Smooth muscle cell (in vitro differentiated cells): ENCODE results near the gene NEDD8. TPM values are rescaled to one million over a fixed set of nuclear protein-coding genes. Genes with fewer than 3 reads are reported as not detected.
"Not testable (repeated sequence)": the region's sequence is repeated elsewhere in the genome, so short reads cannot be mapped to it uniquely, and the experiment has no call there.

ENCODE experiments used
- DNase-seq: peaks from one replicate; lab custom pipeline; 2025; ENCODE audit not compliant: unreplicated experiment; lab: John Stamatoyannopoulos, UW
- H2AFZ ChIP-seq: fragments of 200-600 bp; sonication (generic); 2 replicates; pipeline ENCODE4 v1.6.0; 2016; ENCODE audit warnings: antibody characterized with exemption, low read depth, mild to moderate bottlenecking
- H3F3A ChIP-seq: fragments of 200-600 bp; sonication (generic); 2 replicates; pipeline ENCODE4 v1.6.0; 2017; ENCODE audit warnings: antibody characterized with exemption, low read depth
- H3K27ac ChIP-seq: fragments of 200-600 bp; sonication (generic); 2 replicates; pipeline ENCODE4 v1.5.1; 2016; ENCODE audit warnings: low read depth, mild to moderate bottlenecking
- H3K27me3 ChIP-seq: fragments of 200-600 bp; sonication (generic); 2 replicates; pipeline ENCODE4 v1.6.1; 2016; ENCODE audit warnings: low read depth, mild to moderate bottlenecking
- H3K36me3 ChIP-seq: fragments of 200-600 bp; sonication (generic); 2 replicates; pipeline ENCODE4 v1.5.1; 2016; ENCODE audit warnings: low read depth
- H3K4me1 ChIP-seq: fragments of 200-600 bp; sonication (generic); 2 replicates; pipeline ENCODE4 v1.5.1; 2016; ENCODE audit warnings: low read depth
- H3K4me2 ChIP-seq: fragments of 200-600 bp; sonication (generic); 2 replicates; pipeline ENCODE4 v1.6.0; 2016; ENCODE audit warnings: mild to moderate bottlenecking
- H3K4me3 ChIP-seq: fragments of 200-600 bp; sonication (generic); 2 replicates; pipeline ENCODE4 v1.5.1; 2016; ENCODE audit warnings: mild to moderate bottlenecking
- H3K79me2 ChIP-seq: fragments of 200-600 bp; sonication (generic); 2 replicates; pipeline ENCODE4 v1.6.0; 2016; ENCODE audit warnings: low read depth, mild to moderate bottlenecking
- H3K9ac ChIP-seq: fragments of 200-600 bp; sonication (generic); 2 replicates; pipeline ENCODE4 v1.6.0; 2016; ENCODE audit warnings: low read depth
- H3K9me3 ChIP-seq: fragments of 200-600 bp; sonication (generic); replicated peaks from 2 replicates; pipeline ENCODE4 v1.5.1; 2016; ENCODE audit warnings: low read depth
- H4K20me1 ChIP-seq: fragments of 200-600 bp; sonication (generic); 2 replicates; pipeline ENCODE4 v1.6.0; 2016; ENCODE audit warnings: low read depth
- WGBS: methylation state at CpG from one replicate; pipeline ENCODE4 v1.1.7; 2016; ENCODE audit warnings: low lambda C conversion rate; 5-methylcytosine and 5-hydroxymethylcytosine counted together
- polyA plus RNA-seq: library from polyadenylated mRNA; unstranded; fragments of >200 nt; fragmentation: Nextera tagmentation; extraction: Ambion mirVana; gene quantifications from 2 replicates; pipeline ENCODE4 v1.2.1, GENCODE V29; 2016
- total RNA-seq: library from RNA; depleted of rRNA; stranded (reverse); fragments of >200 nt; gene quantifications from 2 replicates; pipeline ENCODE4 v1.2.3, GENCODE V29; 2014
- TF ChIP-seq, protein P1 (sequence below): fragments of 200-600 bp; sonication (generic); IDR thresholded peaks from 2 replicates; pipeline ENCODE4 v1.5.1; 2017; ENCODE audit warnings: borderline replicate concordance, mild to moderate bottlenecking, antibody characterized with exemption; ENCODE audit not compliant: insufficient read depth, poor library complexity, severe bottlenecking

Gene NEDD8
- total and polyA plus RNA-seq, 2 experiments from 2014 or later = 211 to 375 TPM

DNA sequence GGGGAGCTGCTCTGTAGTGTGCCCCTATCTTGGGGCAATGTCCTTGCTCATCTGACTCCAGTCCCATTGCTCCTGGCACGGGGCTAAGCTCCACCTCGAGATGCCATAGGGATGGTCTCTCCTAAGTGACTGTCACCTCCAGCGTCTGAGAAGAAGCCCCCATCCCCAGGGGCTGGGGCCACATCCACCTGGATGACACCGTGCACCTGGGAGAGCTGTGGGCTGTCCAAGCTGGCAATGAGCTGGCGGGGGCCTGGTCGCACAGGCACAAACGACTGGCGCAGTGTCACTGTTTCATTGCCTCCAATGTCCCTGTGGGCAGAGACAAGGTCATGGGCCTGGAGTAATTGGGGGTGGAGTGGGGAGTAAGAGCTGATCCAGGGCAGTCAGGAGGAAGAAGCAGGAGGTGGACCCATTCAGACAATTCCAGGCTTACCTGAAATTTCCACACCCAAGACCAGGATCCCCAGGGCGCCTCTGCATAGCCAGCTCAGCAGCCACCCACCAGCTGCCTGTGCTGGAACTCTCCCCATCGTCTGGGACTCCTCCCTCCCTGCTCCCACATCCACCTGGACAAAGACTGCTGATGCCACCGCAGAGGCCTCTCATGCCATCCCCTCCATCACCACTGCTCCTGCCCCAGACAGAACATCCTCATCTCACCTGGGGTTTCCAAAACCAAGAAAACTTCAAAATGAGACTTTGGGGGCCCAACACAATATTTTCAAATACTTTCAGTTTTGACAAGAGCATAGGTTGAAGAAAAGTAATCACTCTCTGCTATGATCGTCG is 17.3 kb upstream of the NEDD8 start:
- Histone ChIP-seq H3K36me3 (no peaks in the 10 kb centered on the region), H3K4me1 (peaks cover 4% of the 10 kb centered on the region), H3K27me3 (no peaks in the 10 kb centered on the region), H3K79me2 (no peaks in the 10 kb centered on the region), H3K9me3 (no peaks in the 10 kb centered on the region), H3K4me2 (no peak overlapping the region), H2AFZ (no peak overlapping the region), H3F3A (no peaks in the 10 kb centered on the region), H3K4me3 (no peak overlapping the region), H3K27ac (no peak overlapping the region), H3K9ac (no peak overlapping the region), H4K20me1 (no peaks in the 10 kb centered on the region)
- DNase-seq = no peak
- 81% methylated on average over 13 of the region's 13 CpGs for WGBS
- TF ChIP-seq, protein P1, sequence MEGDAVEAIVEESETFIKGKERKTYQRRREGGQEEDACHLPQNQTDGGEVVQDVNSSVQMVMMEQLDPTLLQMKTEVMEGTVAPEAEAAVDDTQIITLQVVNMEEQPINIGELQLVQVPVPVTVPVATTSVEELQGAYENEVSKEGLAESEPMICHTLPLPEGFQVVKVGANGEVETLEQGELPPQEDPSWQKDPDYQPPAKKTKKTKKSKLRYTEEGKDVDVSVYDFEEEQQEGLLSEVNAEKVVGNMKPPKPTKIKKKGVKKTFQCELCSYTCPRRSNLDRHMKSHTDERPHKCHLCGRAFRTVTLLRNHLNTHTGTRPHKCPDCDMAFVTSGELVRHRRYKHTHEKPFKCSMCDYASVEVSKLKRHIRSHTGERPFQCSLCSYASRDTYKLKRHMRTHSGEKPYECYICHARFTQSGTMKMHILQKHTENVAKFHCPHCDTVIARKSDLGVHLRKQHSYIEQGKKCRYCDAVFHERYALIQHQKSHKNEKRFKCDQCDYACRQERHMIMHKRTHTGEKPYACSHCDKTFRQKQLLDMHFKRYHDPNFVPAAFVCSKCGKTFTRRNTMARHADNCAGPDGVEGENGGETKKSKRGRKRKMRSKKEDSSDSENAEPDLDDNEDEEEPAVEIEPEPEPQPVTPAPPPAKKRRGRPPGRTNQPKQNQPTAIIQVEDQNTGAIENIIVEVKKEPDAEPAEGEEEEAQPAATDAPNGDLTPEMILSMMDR = no peak

DNA sequence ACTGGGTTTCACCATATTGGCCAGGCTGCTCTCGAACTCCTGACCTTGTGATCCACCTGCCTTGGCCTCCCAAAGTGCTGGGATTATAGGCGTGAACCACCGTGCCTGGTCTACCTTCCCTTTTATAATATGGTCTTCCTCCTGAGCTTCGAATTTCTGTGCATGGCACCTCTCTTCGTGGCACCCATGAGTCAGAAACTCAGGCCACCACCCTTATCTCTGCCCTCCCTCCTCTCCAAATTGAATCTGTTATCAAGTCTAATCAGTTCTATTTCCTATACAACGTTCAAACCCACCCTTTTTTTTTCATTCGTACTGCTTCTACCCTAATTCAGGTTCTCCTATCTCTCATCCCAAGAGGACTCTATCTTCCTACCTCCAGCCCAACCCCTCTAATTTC is 15.3 kb upstream of the NEDD8 start:
- DNase-seq = no peak
- Histone ChIP-seq H3K27me3 (no peaks in the 10 kb centered on the region), H2AFZ (no peak overlapping the region), H3F3A (no peaks in the 10 kb centered on the region), H3K36me3 (no peaks in the 10 kb centered on the region), H3K9me3 (no peaks in the 10 kb centered on the region), H3K79me2 (no peaks in the 10 kb centered on the region), H3K27ac (no peak overlapping the region), H3K4me3 (no peak overlapping the region), H4K20me1 (no peaks in the 10 kb centered on the region), H3K4me1 (peaks cover 4% of the 10 kb centered on the region), H3K9ac (no peak overlapping the region), H3K4me2 (no peak overlapping the region)
- TF ChIP-seq, protein P1 = no peak
- 87% methylated on average over 7 of the region's 7 CpGs for WGBS

DNA sequence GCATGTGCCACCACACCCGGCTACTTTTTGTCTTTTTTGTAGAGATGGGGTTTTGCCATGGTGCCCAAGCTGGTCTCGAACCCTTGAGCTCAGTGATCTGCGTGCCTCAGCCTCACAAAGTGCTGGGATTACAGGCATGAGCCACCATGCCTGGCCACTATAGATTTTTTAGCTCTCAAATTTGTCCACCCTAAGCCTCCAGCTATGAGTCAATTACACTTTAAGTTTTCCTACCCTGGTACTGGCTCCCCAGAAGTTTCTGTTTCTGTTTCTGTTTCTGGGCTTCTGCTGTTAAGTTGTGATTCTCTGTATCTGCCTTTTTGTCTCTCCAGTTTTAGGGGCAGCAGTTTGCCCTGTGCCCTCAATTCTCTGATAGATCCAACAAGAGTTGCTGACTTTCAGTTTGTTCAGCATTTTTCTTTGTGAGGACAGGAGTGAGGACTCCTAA is 14.6 kb upstream of the NEDD8 start:
- Histone ChIP-seq H3F3A (no peaks in the 10 kb centered on the region), H3K9me3 (no peaks in the 10 kb centered on the region), H3K27ac (no peak overlapping the region), H3K4me2 (no peak overlapping the region), H3K4me1 (no peaks in the 10 kb centered on the region), H3K9ac (no peak overlapping the region), H3K79me2 (peaks cover 2% of the 10 kb centered on the region), H2AFZ (no peak overlapping the region), H3K36me3 (no peaks in the 10 kb centered on the region), H3K27me3 (no peaks in the 10 kb centered on the region), H4K20me1 (peaks cover 2% of the 10 kb centered on the region), H3K4me3 (no peak overlapping the region)
- no peak for DNase-seq
- TF ChIP-seq, protein P1 = no peak
- WGBS = 86% methylated on average over 3 of the region's 3 CpGs

DNA sequence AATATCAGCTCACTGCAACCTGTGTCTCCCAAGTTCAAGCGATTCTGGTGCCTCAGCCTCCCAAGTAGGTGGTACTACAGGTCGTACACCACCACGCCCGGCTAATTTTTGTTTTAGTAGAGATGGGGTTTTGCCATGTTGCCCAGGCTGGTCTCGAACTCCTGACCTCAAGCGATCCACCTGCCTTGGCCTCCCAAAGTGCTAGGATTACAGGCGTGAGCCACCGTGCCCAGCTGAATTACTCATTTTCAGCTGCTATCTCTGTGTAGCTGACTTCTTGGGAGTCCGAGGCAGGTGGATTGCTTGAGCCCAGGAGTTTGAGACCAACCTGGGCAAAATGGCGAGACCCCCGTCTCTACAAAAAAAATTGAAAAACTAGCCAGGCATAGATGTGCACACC is 13.2 kb upstream of the NEDD8 start:
- H3K4me1 ChIP-seq, H3K4me2 ChIP-seq, DNase-seq, H3K27me3 ChIP-seq, H3K4me3 ChIP-seq, H3K36me3 ChIP-seq, H3K27ac ChIP-seq, H3F3A ChIP-seq, H3K9ac ChIP-seq, H3K9me3 ChIP-seq, H2AFZ ChIP-seq: not testable (repeated sequence)
- 93% methylated on average over 11 of the region's 11 CpGs for WGBS
- peaks cover 16% of the 10 kb centered on the region for H3K79me2 ChIP-seq
- H4K20me1 ChIP-seq = peaks cover 15% of the 10 kb centered on the region
